ENCODE measurements around the gene TYW5.
"Not testable (repeated sequence)": the region's sequence is repeated elsewhere in the genome, so short reads cannot be mapped to it uniquely, and the experiment has no call there.

Gene TYW5

DNA sequence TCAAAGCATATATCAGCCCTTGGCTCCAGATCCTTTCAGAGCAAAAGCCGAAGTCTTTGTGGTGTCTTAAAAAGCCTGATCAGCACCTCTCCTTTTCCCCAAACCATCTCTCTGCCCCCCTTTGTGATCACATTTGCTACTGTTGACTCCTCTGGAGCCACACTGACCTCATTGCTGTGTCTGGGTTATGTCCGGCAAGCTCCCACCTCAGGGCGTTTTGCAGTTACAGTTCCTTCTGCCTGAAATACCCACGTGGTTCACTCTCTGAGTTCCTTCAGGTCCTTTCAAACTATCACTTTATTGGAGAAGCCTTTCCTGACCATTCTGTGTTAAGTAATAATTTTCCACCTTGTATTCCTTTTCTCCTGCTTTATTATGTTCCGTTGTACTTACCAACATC, 32.4 kb downstream of the TYW5 start:
- no peak for FAIRE-seq

DNA sequence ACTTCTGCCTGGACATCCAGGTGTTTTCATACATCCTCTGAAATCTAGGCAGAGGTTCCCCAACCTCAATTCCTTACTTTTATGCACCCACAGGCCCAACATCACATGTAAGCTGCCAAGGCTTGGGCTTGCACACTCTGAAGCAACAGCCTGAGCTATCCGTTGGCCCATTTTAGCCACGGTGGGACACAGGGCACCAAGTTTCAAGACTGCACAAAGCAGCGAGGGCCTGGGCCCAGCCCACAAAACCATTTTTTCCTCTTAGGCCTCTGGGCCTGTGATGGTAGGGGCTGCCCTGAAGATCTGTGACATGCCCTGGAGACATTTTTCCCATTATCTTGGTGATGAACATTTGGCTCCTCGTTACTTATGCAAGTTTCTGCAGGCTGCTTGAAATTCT, 38.3 kb downstream of the TYW5 start:
- DNase-seq (ENCODE audit: low spot score) = no peak

More for the DNA sequence above, 32.4 kb downstream of the TYW5 start:
- no peak for DNase-seq (ENCODE audit: low spot score)

DNA sequence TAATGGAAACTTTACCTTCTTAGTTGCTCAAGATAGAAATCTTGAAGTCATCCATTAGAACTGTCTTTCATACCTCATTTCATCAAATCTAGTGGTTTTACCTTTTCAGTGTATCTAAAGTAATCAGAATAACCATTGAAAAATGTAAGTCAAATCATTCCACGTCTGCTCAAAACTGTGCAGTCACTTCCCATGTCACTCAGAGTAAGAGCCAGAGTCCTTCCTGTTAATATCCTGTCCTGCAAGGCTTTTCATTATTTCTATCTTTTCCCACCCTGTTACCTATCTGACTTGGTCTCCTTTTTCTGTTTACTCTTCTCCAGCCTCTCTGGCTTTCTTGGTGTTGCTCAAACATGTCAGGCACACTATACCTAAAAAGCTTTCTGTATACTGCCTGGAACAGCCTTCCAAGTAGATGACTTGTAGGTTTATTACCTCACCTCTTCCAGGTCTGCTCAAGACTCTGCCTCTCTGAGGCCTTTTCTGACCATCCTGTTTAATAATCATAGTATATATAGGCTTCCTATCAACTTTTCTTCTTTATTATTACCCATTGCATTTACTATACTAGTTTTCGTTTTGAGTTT, 40.8 kb downstream of the TYW5 start:
- DNase-seq (ENCODE audit: low spot score) = no peak
- no peak for FAIRE-seq

More for the DNA sequence above, 38.3 kb downstream of the TYW5 start:
- FAIRE-seq = no peak

DNA sequence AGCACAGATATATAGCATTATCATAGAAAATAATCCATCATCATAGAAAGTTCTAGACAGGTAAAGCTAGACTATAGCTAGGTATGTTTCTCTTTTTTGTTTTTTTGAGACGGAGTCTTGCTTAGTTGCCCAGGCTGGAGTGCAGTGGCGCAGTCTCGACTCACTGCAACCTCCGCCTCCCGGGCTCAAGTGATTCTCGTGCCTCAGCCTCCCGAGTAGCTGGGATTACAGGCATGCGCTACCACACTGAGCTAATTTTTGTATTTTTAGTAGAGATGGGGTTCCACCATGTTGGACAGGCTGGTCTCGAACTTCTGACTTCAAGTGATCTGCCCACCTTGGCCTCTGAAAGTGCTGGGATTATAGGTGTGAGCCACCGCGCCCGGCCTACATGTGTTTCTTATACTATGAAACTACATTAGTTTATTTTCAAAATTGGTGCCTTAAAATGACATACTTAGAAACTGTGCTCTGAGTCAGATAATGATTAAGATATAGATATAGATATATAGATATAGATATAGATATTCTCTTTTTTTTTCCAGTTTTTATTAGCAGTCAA, 42.7 kb downstream of the TYW5 start:
- not testable (repeated sequence) for DNase-seq (ENCODE audit: low spot score); FAIRE-seq

DNA sequence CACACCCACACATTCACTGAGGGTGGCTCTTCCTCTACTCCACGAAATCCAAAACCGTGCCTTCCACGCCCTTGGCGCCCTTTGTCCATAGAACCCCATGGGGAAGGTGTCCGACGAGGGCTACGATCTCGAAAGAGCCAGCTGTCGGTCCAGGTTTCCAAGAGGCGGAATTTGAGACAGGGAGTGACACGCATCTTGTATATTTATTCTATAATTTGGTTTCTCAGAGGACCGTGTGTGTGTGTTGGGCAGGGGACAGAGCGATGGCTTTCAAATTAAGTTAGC, 43.5 kb downstream of the TYW5 start:
- no peak for DNase-seq (ENCODE audit: low spot score)

DNA sequence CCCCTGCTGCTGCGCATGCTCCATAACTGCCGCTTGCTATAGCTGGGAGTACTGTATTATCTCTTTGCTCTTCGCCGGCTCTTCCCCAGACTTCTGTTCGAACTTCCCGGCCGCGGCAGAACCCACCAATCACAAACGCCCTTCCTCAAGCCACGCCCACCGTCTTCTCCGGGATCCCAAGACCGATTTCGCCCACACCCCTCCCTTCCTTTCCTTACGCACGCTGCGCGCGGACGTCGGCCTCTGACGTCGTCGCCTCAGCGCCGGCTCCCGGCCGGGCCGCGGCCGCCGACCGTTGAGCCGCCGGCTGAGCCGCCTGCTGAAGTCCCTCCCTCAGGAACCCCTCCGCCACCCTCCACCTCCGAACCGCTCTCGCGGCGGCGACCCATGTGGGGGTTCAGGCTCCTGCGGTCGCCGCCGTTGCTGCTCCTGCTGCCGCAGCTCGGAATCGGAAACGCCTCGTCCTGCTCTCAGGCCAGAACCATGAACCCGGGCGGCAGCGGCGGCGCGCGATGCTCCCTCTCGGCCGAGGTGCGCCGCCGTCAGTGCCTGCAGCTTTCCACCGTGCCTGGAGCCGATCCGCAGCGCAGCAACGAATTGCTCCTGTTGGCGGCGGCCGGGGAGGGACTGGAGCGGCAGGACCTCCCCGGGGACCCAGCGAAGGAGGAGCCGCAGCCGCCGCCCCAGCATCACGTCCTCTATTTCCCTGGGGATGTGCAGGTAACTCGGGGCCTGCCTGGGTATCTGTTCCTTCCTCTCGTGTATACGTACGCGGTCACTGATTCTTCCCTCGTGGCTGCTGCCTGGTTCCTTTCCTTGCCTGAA, 44.0 kb downstream of the TYW5 start, which contains the start of gene C2orf69:
C2orf69 (plus strand) TSS at position 242 of the 825 bp plus-strand sequence; CDS start at position 388, 146 bp downstream.
- DNase-seq (ENCODE audit: low spot score) (peak; percentile 96), FAIRE-seq (peak; percentile 32)

More for the DNA sequence above, 43.5 kb downstream of the TYW5 start:
- no peak for FAIRE-seq

DNA sequence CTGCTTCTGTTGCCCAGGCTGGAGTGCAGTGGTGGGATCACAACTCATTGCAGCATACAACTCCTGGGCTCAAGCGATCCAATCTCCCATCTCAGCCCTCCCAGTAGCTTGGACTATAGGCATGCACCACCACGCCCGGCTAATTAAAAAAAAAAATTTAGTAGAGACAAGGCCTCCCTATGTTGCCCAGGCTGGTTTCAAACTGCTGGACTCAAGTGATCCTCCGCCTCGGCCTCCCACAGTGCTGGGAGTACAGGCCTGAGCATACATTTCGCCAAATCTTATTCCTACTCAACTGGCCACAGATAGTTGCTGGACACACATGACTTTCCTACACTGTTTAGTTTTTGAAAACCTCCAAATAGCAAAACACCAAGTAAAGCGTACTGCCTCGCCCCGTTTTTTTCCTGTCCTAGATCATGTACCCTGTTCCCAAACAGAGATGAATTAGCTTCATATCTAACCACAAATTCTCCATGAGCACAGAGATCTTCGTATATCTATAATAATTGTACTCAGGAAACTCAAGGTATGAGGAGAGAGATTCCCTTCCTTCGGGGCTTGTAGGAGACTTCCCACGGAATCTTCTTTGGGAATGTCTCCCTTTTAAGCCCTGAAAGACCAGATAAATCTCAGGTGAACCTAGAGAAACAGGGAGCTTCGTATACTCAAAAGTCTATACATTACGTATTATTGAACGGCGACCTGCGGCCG, 44.8 kb downstream of the TYW5 start:
- FAIRE-seq (no peak), DNase-seq (ENCODE audit: low spot score) (no peak)

DNA sequence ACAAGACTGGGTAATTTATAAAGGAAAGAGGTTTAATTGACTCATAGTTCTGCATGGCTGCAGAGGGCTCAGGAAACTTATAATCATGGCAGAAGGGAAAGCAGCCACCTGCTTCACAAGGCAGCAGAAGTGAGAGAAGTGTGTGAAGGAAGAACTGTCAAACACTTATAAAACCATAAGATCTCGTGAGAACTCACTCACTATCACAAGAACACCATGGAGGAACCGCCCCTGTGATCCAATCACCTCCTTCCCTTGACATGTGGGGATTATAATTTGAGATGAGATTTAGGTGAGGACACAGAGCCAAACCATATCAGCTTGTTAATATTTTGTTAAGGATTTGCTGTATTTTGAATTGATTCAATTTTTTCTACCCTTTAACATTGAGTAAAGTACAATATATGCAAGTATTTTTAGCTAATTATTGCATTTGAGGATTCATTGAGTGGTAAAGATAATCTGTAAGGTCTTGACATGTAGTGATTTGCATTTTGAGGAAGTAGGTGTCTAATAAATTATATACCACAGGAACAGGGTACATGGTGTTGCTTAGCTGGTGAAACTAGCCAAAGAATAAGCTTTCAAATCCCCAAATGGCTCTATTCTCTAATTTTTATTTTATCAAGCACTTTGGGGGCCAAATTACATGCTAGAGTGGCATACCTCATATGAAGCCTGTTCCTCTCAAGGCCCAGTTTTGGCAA, 48.1 kb downstream of the TYW5 start:
- FAIRE-seq (no peak), DNase-seq (ENCODE audit: low spot score) (no peak)

DNA sequence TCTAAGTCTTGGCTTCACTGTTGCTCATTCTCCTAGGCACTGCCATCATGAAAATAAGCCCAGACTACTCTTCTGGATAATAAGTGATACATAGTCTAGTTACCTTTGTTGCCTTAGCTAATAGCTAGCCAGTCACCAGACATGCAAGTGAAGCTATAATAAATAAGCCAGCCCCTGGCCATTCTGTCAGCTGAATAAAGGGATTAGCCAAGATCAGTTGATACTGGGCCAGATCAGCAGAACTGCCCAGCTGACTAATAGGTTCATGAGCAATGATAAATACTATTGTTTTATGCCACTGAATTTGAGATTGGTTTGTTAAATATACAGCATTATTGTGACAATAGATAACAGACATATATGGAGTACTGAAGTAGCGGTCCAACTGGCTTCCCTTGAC, 52.2 kb downstream of the TYW5 start:
- DNase-seq (ENCODE audit: low spot score) (no peak), FAIRE-seq (no peak)

DNA sequence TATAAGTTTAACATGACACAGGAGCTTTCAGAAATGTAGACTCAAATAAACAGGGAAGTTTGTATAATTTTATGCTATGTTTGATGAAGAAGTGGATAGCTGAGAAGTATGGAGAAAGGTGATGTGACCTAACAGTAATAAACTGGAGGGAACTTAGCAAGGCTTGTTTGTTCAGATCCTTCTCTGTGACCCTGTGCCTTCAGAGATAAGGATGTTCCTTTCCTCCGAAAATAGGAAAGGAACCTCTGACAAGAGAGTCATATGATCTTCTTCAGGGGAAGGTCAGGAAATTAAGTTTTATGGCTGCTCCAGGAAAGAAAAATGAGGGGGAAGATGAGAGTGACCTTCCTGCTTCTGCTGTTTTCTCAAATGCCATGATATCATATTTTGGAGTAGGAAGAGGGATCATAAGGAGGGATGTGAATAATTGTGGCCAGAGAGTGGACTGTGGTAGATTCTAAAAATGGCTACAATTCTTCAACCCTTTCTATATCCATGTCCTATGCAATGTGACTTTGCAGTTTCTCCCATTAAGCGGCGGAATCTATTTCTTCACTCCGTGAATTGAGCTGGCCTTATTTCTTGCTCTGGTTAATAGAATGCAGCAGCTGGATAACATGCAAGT, 52.7 kb downstream of the TYW5 start:
- DNase-seq (ENCODE audit: low spot score) = no peak
- no peak for FAIRE-seq

DNA sequence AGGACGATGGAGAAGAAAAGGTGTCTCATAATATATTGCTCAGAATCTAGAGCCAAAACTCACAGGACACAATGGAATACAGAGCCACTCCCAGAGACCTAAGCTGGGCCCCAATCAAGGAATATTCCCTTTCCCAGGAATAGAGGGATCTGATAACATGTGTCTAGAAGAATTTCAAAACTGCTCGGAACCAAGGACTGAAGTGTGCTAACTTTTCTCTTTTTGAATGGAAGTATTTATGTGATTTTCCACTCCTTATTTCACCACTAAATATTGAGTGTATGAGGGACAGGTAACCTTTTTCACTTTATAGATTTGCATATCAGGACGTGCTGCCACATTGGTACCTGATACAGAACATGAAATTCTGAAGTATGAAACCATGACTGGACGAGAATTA, 53.3 kb downstream of the TYW5 start:
- DNase-seq (ENCODE audit: low spot score) = no peak
- FAIRE-seq = no peak

DNA sequence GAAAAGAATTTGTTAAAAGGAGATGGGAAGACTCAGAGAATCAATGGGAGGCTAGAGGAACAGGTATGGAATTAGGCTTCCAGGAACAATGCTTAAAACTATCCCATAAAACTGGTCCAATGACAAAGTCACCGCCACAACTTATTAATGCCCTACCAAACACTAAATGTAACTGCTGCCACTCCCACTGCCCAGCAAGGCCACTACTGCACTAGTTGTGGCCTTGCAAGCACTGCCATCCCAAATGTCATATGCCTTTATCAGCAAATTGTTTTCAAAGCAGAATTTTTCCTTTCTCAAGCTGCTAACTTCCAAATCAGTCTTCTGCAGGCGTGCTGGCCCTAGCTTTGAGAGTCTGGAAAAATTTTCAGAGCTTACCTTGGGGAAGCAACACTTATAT, 58.7 kb downstream of the TYW5 start:
- FAIRE-seq = no peak
- no peak for DNase-seq (ENCODE audit: low spot score)

DNA sequence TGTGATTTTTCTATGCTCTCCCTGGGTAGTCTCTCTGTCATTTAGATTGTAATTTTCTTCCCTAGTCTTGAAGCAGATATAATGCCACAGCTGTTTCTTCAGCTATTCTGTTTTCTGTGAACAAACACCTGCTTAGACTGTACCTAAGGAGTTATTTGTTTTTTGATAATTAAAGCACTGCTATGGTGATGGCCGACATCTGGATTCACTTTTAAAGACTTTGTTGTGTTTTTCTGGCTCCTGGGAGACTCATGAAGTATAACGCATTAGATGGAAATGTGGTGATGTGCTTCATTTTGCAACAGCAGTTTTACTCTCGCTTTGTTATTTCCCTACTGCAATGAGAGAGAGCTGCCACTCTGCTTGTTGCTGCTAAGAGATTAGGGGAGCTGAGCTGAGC, 59.9 kb downstream of the TYW5 start:
- DNase-seq (ENCODE audit: low spot score) = no peak

DNA sequence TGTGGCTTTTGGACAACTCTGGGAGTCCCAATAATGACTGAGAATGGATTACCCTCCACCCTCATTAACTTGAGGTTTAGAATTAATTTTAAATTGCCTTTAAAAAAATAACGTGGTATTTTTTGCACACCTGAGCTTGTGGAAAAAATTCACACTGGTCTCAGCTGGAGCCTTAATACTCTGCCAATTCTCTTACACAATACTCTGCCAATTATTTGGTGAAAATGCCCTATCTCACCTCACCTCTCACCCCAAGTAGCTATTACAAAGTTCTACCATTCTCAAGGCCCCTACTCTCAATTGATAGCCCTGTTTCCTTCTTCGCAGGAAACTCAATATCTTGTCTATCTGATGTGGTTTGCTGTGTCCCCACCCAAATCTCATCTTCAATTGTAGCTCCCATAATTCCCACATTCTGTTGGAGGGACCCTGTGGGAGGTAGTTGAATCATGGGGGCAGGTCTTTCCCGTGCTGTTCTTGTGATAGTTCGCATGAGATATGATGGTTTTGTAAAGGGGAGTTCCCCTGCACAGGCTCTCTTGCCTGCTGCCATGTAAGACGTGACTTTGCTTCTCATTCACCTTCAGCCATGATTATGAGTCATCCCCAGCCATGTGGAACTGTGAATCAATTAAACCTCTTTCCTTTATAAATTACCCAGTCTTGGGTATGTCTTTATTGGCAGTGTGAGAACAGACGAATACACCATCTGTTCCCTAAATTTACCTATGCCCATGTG, 71.6 kb downstream of the TYW5 start:
- FAIRE-seq = peak; percentile 42
- no peak for DNase-seq (ENCODE audit: low spot score)

More for the DNA sequence above, 59.9 kb downstream of the TYW5 start:
- no peak for FAIRE-seq

DNA sequence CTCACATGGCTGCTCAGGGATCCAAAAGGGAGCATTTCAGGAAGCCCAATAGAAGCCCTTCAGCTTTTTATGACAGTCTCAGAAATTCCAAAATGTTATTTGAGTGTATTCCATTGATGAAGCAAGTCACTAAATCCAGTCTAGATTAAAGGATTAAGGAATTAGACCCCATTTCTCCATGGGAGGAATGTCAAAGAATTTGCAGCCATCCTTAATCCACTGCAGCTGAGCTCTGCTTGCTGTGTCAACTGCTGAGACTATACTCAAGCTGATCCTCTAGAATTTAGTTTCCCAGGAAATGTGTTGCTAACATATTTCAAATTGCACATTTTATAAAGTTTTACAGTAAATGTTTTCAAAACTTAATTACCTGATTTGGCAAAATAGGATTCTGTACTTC, 72.6 kb downstream of the TYW5 start:
- no peak for FAIRE-seq
- no peak for DNase-seq (ENCODE audit: low spot score)

Measured in urothelium cell line (cell line).